Mesenchymal stem cell (in vitro differentiated cells and primary cell): ENCODE results near the gene ZC3H6. TPM values are rescaled to one million over a fixed set of nuclear protein-coding genes. Genes with fewer than 3 reads are reported as not detected.

Source experiments
- DNase-seq: peaks from one replicate; pipeline ENCODE4 v3.0.0-alpha.2; 2013
- H2AFZ ChIP-seq: one replicate; pipeline ENCODE4 v1.6.1; 2013; ENCODE audit warnings: low read depth, mild to moderate bottlenecking, control low read depth, inconsistent platforms, low read length, moderate library complexity
- H2AK5ac ChIP-seq: 2 replicates; pipeline ENCODE4 v1.6.1; 2013; ENCODE audit warnings: low read length, moderate library complexity, mild to moderate bottlenecking, inconsistent platforms; ENCODE audit not compliant: severe bottlenecking
- H2BK120ac ChIP-seq: one replicate; pipeline ENCODE4 v1.6.1; 2013; ENCODE audit warnings: low read depth, mild to moderate bottlenecking, inconsistent platforms, low read length, moderate library complexity
- H2BK12ac ChIP-seq, 2 experiments: one replicate each; pipeline ENCODE4 v1.6.1; 2013; ENCODE audit warnings: inconsistent platforms in 2 of 2, low read length in 2 of 2, mild to moderate bottlenecking in 2 of 2, moderate library complexity in 2 of 2, control low read depth in 1 of 2
- H2BK15ac ChIP-seq: one replicate; pipeline ENCODE4 v1.6.1; 2013; ENCODE audit warnings: mild to moderate bottlenecking, low read depth, inconsistent platforms; ENCODE audit not compliant: poor library complexity, severe bottlenecking
- H2BK5ac ChIP-seq: 2 replicates; pipeline ENCODE4 v1.6.1; 2013; ENCODE audit warnings: low read depth, mild to moderate bottlenecking, low read length, control low read depth, inconsistent platforms; ENCODE audit not compliant: poor library complexity, severe bottlenecking
- H3K14ac ChIP-seq, 2 experiments: one replicate each; pipeline ENCODE4 v1.6.1; 2013; ENCODE audit warnings: inconsistent platforms in 2 of 2, low read length in 2 of 2, control low read depth in 1 of 2, mild to moderate bottlenecking in 1 of 2, moderate library complexity in 1 of 2
- H3K18ac ChIP-seq, 2 experiments: one replicate each; pipeline ENCODE4 v1.6.1; 2013; ENCODE audit warnings: inconsistent platforms in 2 of 2, low read length in 2 of 2, control low read depth in 1 of 2, low read depth in 1 of 2, mild to moderate bottlenecking in 1 of 2
- H3K23ac ChIP-seq, 2 experiments: one replicate each; pipeline ENCODE4 v1.6.1; 2013; ENCODE audit warnings: inconsistent platforms in 2 of 2, low read length in 2 of 2, mild to moderate bottlenecking in 2 of 2, moderate library complexity in 2 of 2, control low read depth in 1 of 2
- H3K27ac ChIP-seq: 2 replicates; pipeline ENCODE4 v1.5.1; 2013; ENCODE audit warnings: mild to moderate bottlenecking, moderate library complexity, low read length, control low read depth, inconsistent platforms; ENCODE audit not compliant: poor library complexity, severe bottlenecking
- H3K27me3 ChIP-seq, 2 experiments: 2 replicates each; pipeline versions ENCODE4 v1.6.1 to v1.7.0; 2013; ENCODE audit warnings: low read length in 2 of 2, mild to moderate bottlenecking in 2 of 2, moderate library complexity in 2 of 2, control low read depth in 1 of 2, inconsistent platforms in 1 of 2; ENCODE audit not compliant: control insufficient read depth in 1 of 2, insufficient read depth in 1 of 2
- H3K36me3 ChIP-seq, 2 experiments: 2 replicates each; pipeline versions ENCODE4 v1.6.1 to v1.7.0; 2013; ENCODE audit warnings: low read length in 2 of 2, control low read depth in 1 of 2, inconsistent platforms in 1 of 2, low read depth in 1 of 2, mild to moderate bottlenecking in 1 of 2; ENCODE audit not compliant: insufficient read depth in 2 of 2, control insufficient read depth in 1 of 2
- H3K4ac ChIP-seq, 2 experiments: one replicate each; pipeline ENCODE4 v1.6.1; 2013; ENCODE audit warnings: inconsistent platforms in 2 of 2, low read length in 2 of 2, mild to moderate bottlenecking in 2 of 2, moderate library complexity in 2 of 2, control low read depth in 1 of 2, low read depth in 1 of 2
- H3K4me1 ChIP-seq: 2 replicates; pipeline ENCODE4 v1.6.1; 2013; ENCODE audit warnings: low read depth, low read length, control low read depth; ENCODE audit not compliant: control insufficient read depth, insufficient read depth
- H3K4me2 ChIP-seq: 2 replicates; pipeline ENCODE4 v1.6.1; 2013; ENCODE audit warnings: low read length, mild to moderate bottlenecking, inconsistent platforms; ENCODE audit not compliant: poor library complexity, severe bottlenecking
- H3K4me3 ChIP-seq, 2 experiments: 2 replicates each; pipeline versions ENCODE4 v1.5.1 to v1.7.0; 2013; ENCODE audit warnings: low read length in 2 of 2, mild to moderate bottlenecking in 2 of 2, control low read depth in 1 of 2, low read depth in 1 of 2; ENCODE audit not compliant: insufficient read depth in 1 of 2
- H3K79me1 ChIP-seq: replicated peaks from 2 replicates; pipeline ENCODE4 v1.6.1; 2013; ENCODE audit warnings: mild to moderate bottlenecking, control low read depth, low read length, inconsistent platforms; ENCODE audit not compliant: poor library complexity, severe bottlenecking
- H3K9ac ChIP-seq: 2 replicates; pipeline ENCODE4 v1.7.0; 2013; ENCODE audit warnings: mild to moderate bottlenecking, low read length, moderate library complexity
- H3K9me3 ChIP-seq: 2 replicates; pipeline ENCODE4 v1.7.0; 2013; ENCODE audit warnings: mild to moderate bottlenecking, low read length; ENCODE audit not compliant: control insufficient read depth
- H4K8ac ChIP-seq: one replicate; pipeline ENCODE4 v1.6.1; 2013; ENCODE audit warnings: inconsistent platforms, mild to moderate bottlenecking, low read length, moderate library complexity
- H4K91ac ChIP-seq: one replicate; pipeline ENCODE4 v1.6.1; 2013; ENCODE audit warnings: mild to moderate bottlenecking, low read length, inconsistent platforms
- WGBS: methylation state at CpG from one replicate; pipeline ENCODE4 v1.1.7; 2013; ENCODE audit warnings: mixed read lengths; 5-methylcytosine and 5-hydroxymethylcytosine counted together
- polyA plus RNA-seq, 2 experiments: library from polyadenylated mRNA; stranded (reverse); fragments of 200-250 nt; gene quantifications; one replicate each; pipeline ENCODE4 v1.2.3, GENCODE V29; 2013

The ZC3H6 gene
- 4.2 TPM for polyA plus RNA-seq (2013, experiment 1 of 2)
- 4.2 TPM for polyA plus RNA-seq (2013, experiment 2 of 2)

GRCh38 chr2:112275311-112275886 is at the start of gene ZC3H6:
TSS of gene ZC3H6 (plus strand) at chr2:112275597. CDS start at chr2:112275995, 398 bp downstream.
- H3K4me2 ChIP-seq, result peak within 1 kb of the TSS; percentile 82
- peak within 1 kb of the TSS; percentile 100 for H3K9ac ChIP-seq
- H2BK12ac ChIP-seq, result peak within 1 kb of the TSS in 1 of 2 experiments; percentile 18
- H3K79me1 ChIP-seq, result peaks cover 7% of the 10 kb centered on the region
- no peaks in the 10 kb centered on the region for H3K36me3 ChIP-seq
- H3K4ac ChIP-seq, result peak within 1 kb of the TSS; percentile 100
- peak within 1 kb of the TSS; percentile 100 for H4K91ac ChIP-seq
- peak; percentile 98 for DNase-seq
- H3K23ac ChIP-seq, result peak within 1 kb of the TSS; percentile 51 to 99
- peak within 1 kb of the TSS; percentile 93 to 99 for H3K4me3 ChIP-seq
- H3K27me3 ChIP-seq, result no peaks in the 10 kb centered on the region
- H3K18ac ChIP-seq, result peak within 1 kb of the TSS; percentile 100
- no peaks in the 10 kb centered on the region for H3K9me3 ChIP-seq
- H2BK15ac ChIP-seq, result peak within 1 kb of the TSS; percentile 97
- peak within 1 kb of the TSS; percentile 93 for H2BK120ac ChIP-seq
- peak within 1 kb of the TSS; percentile 94 for H3K27ac ChIP-seq
- H3K14ac ChIP-seq, result peak within 1 kb of the TSS; percentile 81 to 100
- WGBS, result 0% methylated on average over 58 of the region's 60 CpGs
- peak within 1 kb of the TSS; percentile 100 for H4K8ac ChIP-seq
- H2AK5ac ChIP-seq, result peak within 1 kb of the TSS; percentile 80
- H3K4me1 ChIP-seq, result no peaks in the 10 kb centered on the region
- peak within 1 kb of the TSS; percentile 99 for H2BK5ac ChIP-seq
- peak within 1 kb of the TSS; percentile 85 for H2AFZ ChIP-seq

- Histone ChIP-seq H3K4me3 (no peak overlapping the region), H3K36me3 (peaks cover 4 to 30% of the 10 kb centered on the region in 2 experiments), H2BK5ac (no peak overlapping the region), H3K4ac (no peak overlapping the region), H4K91ac (no peak overlapping the region), H3K14ac (no peak overlapping the region), H4K8ac (no peak overlapping the region), H3K4me1 (no peaks in the 10 kb centered on the region), H3K9me3 (no peaks in the 10 kb centered on the region), H3K23ac (no peak overlapping the region), H2BK15ac (no peak overlapping the region), H3K27ac (no peak overlapping the region), H3K4me2 (no peak overlapping the region), H3K9ac (no peak overlapping the region), H3K79me1 (no peaks in the 10 kb centered on the region), H2BK120ac (no peak overlapping the region), H2AK5ac (no peak overlapping the region), H3K27me3 (no peaks in the 10 kb centered on the region), H2AFZ (no peak overlapping the region), H3K18ac (no peak overlapping the region), H2BK12ac (no peak overlapping the region)
- DNase-seq, result no peak
These were observed 46.0 kb upstream of the ZC3H6 start for GRCh38 chr2:112229348-112229747.

- Histone ChIP-seq H3K36me3 (peaks cover 3 to 29% of the 10 kb centered on the region in 2 experiments), H3K27ac (no peak overlapping the region), H3K9ac (no peak overlapping the region), H3K14ac (no peak overlapping the region), H2BK5ac (no peak overlapping the region), H3K4me3 (no peak overlapping the region), H3K9me3 (no peaks in the 10 kb centered on the region), H2BK120ac (no peak overlapping the region), H3K23ac (no peak overlapping the region), H4K8ac (no peak overlapping the region), H4K91ac (no peak overlapping the region), H3K4me2 (no peak overlapping the region), H2AFZ (no peak overlapping the region), H3K18ac (no peak overlapping the region), H2AK5ac (no peak overlapping the region), H3K4me1 (no peaks in the 10 kb centered on the region), H3K79me1 (no peaks in the 10 kb centered on the region), H2BK12ac (no peak overlapping the region), H2BK15ac (no peak overlapping the region), H3K27me3 (no peaks in the 10 kb centered on the region), H3K4ac (no peak overlapping the region)
- WGBS, result no CpG with 5 or more reads among the region's 3 CpGs
- no peak for DNase-seq
These were observed 45.0 kb upstream of the ZC3H6 start for GRCh38 chr2:112230371-112230770.

GRCh38 chr2:112239862-112240261 is 35.5 kb upstream of the ZC3H6 start:
- WGBS, result 88% methylated on average over 1 of the region's 1 CpG
- Histone ChIP-seq H3K23ac (no peak overlapping the region), H3K27ac (no peak overlapping the region), H2AFZ (no peak overlapping the region), H3K36me3 (peaks cover 0 to 32% of the 10 kb centered on the region in 2 experiments), H3K4me2 (no peak overlapping the region), H3K9me3 (no peaks in the 10 kb centered on the region), H3K14ac (no peak overlapping the region), H3K4ac (no peak overlapping the region), H2AK5ac (no peak overlapping the region), H3K4me3 (no peak overlapping the region), H3K27me3 (no peaks in the 10 kb centered on the region), H3K79me1 (peaks cover 2% of the 10 kb centered on the region), H2BK12ac (no peak overlapping the region), H3K9ac (no peak overlapping the region), H2BK5ac (no peak overlapping the region), H2BK120ac (no peak overlapping the region), H4K91ac (no peak overlapping the region), H4K8ac (no peak overlapping the region), H3K18ac (no peak overlapping the region), H2BK15ac (no peak overlapping the region), H3K4me1 (no peaks in the 10 kb centered on the region)
- no peak for DNase-seq
